K562 (cell line): ENCODE results near the gene HOXC11. TPM values are rescaled to one million over a fixed set of nuclear protein-coding genes. Genes with fewer than 3 reads are reported as not detected.

Source experiments
- CHD2 ChIP-seq: IDR thresholded peaks from 2 replicates; pipeline ENCODE4 v1.6.1; 2011; ENCODE audit warnings: low read depth, low read length
- DPF2 ChIP-seq: fragments of 450-650 bp; IDR thresholded peaks from 2 replicates; pipeline ENCODE4 v1.6.1; 2016
- EP300 ChIP-seq: IDR thresholded peaks from 2 replicates; pipeline ENCODE4 v1.6.1; 2012; ENCODE audit warnings: low read length, improper control_type of control experiment
- MYC ChIP-seq, 2 experiments: fragments of 250-450 bp in 1 of 2; sonication (Bioruptor Pico) in 1 of 2; IDR thresholded peaks; 2 replicates each; pipeline versions ENCODE4 v1.5.1 to v1.6.1; 2012 to 2021; ENCODE audit warnings: low read depth in 2 of 2, borderline replicate concordance in 1 of 2, improper control_type of control experiment in 1 of 2, low read length in 1 of 2, mild to moderate bottlenecking in 1 of 2, moderate library complexity in 1 of 2
- MYNN ChIP-seq, 2 experiments: sonication (generic); formaldehyde crosslinking in 1 of 2; IDR thresholded peaks; 2 replicates each; pipeline versions ENCODE4 v1.5.0 to v1.6.1; 2016 to 2020; ENCODE audit warnings: antibody characterized with exemption in 1 of 2, missing genetic modification reagents in 1 of 2
- RAD51 ChIP-seq: fragments of 450-650 bp; IDR thresholded peaks from 2 replicates; pipeline ENCODE4 v1.7.1; 2016; ENCODE audit warnings: low read depth, mild to moderate bottlenecking, borderline replicate concordance
- SMAD4 ChIP-seq: fragments of 250-450 bp; sonication (Bioruptor Pico); conservative IDR thresholded peaks from 2 replicates; pipeline ENCODE4 v1.8.0; 2021; ENCODE audit warnings: inconsistent platforms, mild to moderate bottlenecking, moderate library complexity
- SOX6 ChIP-seq: fragments of 450-650 bp; IDR thresholded peaks from 2 replicates; pipeline ENCODE4 v1.6.1; 2014; ENCODE audit warnings: mild to moderate bottlenecking
- SPI1 ChIP-seq: IDR thresholded peaks from 2 replicates; pipeline ENCODE4 v1.6.1; 2011; ENCODE audit warnings: low read depth, low read length, control low read depth, borderline replicate concordance
- ZFP36 ChIP-seq: fragments of 150-350 bp; IDR thresholded peaks from 2 replicates; pipeline ENCODE4 v1.6.1; 2018; ENCODE audit warnings: low read length, low read depth; ENCODE audit not compliant: partially characterized antibody
- ZFX ChIP-seq: sonication (generic); formaldehyde crosslinking; IDR thresholded peaks from 2 replicates; pipeline ENCODE4 v1.8.0; 2022; ENCODE audit warnings: mild to moderate bottlenecking, missing genetic modification reagents, moderate library complexity
- ZNF583 ChIP-seq: fragments of 250-450 bp; sonication (Bioruptor Pico); IDR thresholded peaks from 2 replicates; pipeline ENCODE4 v1.4.0; 2020
- polyA plus RNA-seq, 8 experiments: library from polyadenylated mRNA; depleted of rRNA in 4 of 8; stranded (reverse) in 5 of 8; unstranded in 3 of 8; fragments of >200 nt; fragmentation: Nextera tagmentation in 2 of 8; fragmentation: Illumina TruSeq in 1 of 8; extraction: Ambion mirVana in 2 of 8; extraction: Trizol in 1 of 8; gene quantifications; 2 replicates each; pipeline versions ENCODE4 v1.2.1 to v1.2.3, GENCODE V29; 2011 to 2014; ENCODE audit warnings: inconsistent platforms in 1 of 8, missing spikeins in 1 of 8
- total RNA-seq, 7 experiments: library from RNA; depleted of rRNA in 6 of 7; stranded (reverse); fragments of >200 nt in 6 of 7; fragmentation: Illumina TruSeq in 2 of 7; extraction: Trizol in 2 of 7; gene quantifications; 2 replicates each; pipeline versions ENCODE4 v1.2.1 to v1.2.3, GENCODE V29; 2011 to 2021; ENCODE audit warnings: low replicate concordance in 1 of 7
- TF ChIP-seq, protein P1 (sequence below), 2 experiments: fragments of 150-350 bp in 1 of 2; IDR thresholded peaks; 2 replicates each; pipeline ENCODE4 v1.6.1; 2012 to 2016; ENCODE audit warnings: low read depth in 2 of 2, low read length in 2 of 2, mild to moderate bottlenecking in 1 of 2, moderate library complexity in 1 of 2
- TF ChIP-seq, protein P2 (sequence below), 3 experiments: fragments of 200-800 bp in 1 of 3; sonication (Bioruptor generic) in 1 of 3; sonication (generic) in 1 of 3; formaldehyde crosslinking in 1 of 3; IDR thresholded peaks; 2 replicates each; pipeline versions ENCODE4 v1.6.1 to v1.8.0; 2016 to 2022; ENCODE audit warnings: mild to moderate bottlenecking in 2 of 3, missing compliant biosample characterization in 2 of 3, missing genetic modification characterization in 2 of 3, missing genetic modification reagents in 1 of 3
- TF ChIP-seq, protein P3 (sequence below), 2 experiments: IDR thresholded peaks; 2 replicates each; pipeline ENCODE4 v1.6.1; 2012; ENCODE audit warnings: improper control_type of control experiment in 2 of 2, low read depth in 2 of 2, low read length in 2 of 2, borderline replicate concordance in 1 of 2
- TF ChIP-seq, protein P4 (sequence below), 3 experiments: IDR thresholded peaks in 2 of 3; conservative IDR thresholded peaks in 1 of 3; 2 replicates each; pipeline ENCODE4 v1.5.1; 2011 to 2012; ENCODE audit warnings: low read length in 3 of 3, mild to moderate bottlenecking in 3 of 3, control low read depth in 2 of 3, improper control_type of control experiment in 1 of 3, inconsistent platforms in 1 of 3, low read depth in 1 of 3, mixed read lengths in 1 of 3, moderate library complexity in 1 of 3; ENCODE audit not compliant: insufficient read depth in 2 of 3

Gene HOXC11
- total and polyA plus RNA-seq, 9 of the 15 experiments (the other 6 are each of a cell fraction or from before 2014, with no cell fraction given): not detected

DNA sequence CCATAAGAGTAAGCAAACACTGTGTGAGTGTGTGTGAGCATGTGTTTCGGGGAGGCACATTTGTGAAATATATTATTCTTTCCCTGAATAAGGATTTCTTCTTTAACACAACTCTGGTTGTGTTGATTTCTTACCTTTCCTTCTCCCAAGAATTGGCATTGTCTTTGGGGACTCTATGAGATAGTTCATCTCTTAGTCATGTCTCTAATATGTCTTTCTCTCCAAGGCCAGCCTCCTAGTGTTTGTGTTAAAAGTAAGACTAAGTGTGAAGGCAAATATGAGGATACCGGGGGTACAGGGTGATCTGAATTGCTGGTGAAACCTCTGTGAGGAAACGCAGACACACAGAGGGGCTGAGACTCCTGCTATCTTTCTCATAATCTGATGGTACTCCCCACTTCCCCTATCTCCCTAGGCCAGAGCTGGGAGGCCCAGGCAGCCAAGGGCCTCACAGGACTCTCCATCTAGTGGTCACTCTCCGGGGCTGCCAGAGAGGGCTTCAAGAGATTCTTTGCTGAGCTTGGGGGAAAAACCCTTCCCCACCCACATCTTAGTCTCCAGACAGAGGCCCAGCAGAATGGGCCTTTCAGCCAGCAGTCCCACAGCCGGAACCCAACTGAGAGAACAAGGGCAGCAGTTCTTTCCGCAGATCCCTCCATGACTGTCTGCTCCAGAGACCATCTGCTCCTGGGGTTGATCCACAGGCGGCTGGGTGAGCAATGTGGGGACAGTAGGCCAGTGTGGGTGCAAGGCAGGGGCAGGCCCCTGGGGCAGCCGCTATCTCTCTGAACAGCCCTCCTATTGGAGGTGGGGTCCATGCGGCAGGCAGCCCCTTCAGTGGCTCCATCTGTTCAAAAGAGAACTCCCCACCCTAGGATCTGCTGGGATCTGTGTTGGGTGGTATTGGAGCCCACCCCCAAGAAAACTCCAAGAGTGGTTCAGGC lies 24.0 kb upstream of the HOXC11 start (continued):
- peak; percentile 68 for TF ChIP-seq SMAD4 (CRISPR knock-in tag)
- TF ChIP-seq DPF2: peak; percentile 84
- TF ChIP-seq, protein P1, sequence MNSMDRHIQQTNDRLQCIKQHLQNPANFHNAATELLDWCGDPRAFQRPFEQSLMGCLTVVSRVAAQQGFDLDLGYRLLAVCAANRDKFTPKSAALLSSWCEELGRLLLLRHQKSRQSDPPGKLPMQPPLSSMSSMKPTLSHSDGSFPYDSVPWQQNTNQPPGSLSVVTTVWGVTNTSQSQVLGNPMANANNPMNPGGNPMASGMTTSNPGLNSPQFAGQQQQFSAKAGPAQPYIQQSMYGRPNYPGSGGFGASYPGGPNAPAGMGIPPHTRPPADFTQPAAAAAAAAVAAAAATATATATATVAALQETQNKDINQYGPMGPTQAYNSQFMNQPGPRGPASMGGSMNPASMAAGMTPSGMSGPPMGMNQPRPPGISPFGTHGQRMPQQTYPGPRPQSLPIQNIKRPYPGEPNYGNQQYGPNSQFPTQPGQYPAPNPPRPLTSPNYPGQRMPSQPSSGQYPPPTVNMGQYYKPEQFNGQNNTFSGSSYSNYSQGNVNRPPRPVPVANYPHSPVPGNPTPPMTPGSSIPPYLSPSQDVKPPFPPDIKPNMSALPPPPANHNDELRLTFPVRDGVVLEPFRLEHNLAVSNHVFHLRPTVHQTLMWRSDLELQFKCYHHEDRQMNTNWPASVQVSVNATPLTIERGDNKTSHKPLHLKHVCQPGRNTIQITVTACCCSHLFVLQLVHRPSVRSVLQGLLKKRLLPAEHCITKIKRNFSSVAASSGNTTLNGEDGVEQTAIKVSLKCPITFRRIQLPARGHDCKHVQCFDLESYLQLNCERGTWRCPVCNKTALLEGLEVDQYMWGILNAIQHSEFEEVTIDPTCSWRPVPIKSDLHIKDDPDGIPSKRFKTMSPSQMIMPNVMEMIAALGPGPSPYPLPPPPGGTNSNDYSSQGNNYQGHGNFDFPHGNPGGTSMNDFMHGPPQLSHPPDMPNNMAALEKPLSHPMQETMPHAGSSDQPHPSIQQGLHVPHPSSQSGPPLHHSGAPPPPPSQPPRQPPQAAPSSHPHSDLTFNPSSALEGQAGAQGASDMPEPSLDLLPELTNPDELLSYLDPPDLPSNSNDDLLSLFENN (IDR thresholded peaks at IDR 0.05; ENCODE audit: low read depth in 2 of 2, low read length in 2 of 2): 0 out of 4 replicates have a peak, but pooled peaks of 1 of the 2 experiments have one; percentile 44
- TF ChIP-seq MYNN (IDR thresholded peaks at IDR 0.05): 0 out of 2 replicates have a peak, but pooled peaks have one; percentile 28
- no peak for TF ChIP-seq MYNN (CRISPR knock-in tag; IDR thresholded peaks at IDR 0.05)
- peak; percentile 70 for TF ChIP-seq EP300
- 0 out of 2 replicates have a peak, but pooled peaks have one; percentile 22 for TF ChIP-seq ZFX (CRISPR knock-in tag)
- TF ChIP-seq SOX6: peak; percentile 69
- no peak for TF ChIP-seq ZNF583 (CRISPR knock-in tag)
- TF ChIP-seq, protein P2, sequence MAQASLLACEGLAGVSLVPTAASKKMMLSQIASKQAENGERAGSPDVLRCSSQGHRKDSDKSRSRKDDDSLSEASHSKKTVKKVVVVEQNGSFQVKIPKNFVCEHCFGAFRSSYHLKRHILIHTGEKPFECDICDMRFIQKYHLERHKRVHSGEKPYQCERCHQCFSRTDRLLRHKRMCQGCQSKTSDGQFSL (CRISPR knock-in tag; IDR thresholded peaks at IDR 0.05): no peak
- TF ChIP-seq, protein P2 (tag; IDR thresholded peaks at IDR 0.05): 0 out of 4 replicates have a peak, but pooled peaks of 1 of the 2 experiments have one; percentile 30
- TF ChIP-seq MYC (IDR thresholded peaks at IDR 0.05; ENCODE audit: low read depth, low read length): no peak
- TF ChIP-seq MYC (CRISPR knock-in tag; IDR thresholded peaks at IDR 0.05; ENCODE audit: borderline replicate concordance, low read depth): peak; percentile 37; the same call in 1 of the 2 replicates
- TF ChIP-seq, protein P3, sequence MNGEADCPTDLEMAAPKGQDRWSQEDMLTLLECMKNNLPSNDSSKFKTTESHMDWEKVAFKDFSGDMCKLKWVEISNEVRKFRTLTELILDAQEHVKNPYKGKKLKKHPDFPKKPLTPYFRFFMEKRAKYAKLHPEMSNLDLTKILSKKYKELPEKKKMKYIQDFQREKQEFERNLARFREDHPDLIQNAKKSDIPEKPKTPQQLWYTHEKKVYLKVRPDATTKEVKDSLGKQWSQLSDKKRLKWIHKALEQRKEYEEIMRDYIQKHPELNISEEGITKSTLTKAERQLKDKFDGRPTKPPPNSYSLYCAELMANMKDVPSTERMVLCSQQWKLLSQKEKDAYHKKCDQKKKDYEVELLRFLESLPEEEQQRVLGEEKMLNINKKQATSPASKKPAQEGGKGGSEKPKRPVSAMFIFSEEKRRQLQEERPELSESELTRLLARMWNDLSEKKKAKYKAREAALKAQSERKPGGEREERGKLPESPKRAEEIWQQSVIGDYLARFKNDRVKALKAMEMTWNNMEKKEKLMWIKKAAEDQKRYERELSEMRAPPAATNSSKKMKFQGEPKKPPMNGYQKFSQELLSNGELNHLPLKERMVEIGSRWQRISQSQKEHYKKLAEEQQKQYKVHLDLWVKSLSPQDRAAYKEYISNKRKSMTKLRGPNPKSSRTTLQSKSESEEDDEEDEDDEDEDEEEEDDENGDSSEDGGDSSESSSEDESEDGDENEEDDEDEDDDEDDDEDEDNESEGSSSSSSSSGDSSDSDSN (IDR thresholded peaks at IDR 0.05; ENCODE audit: borderline replicate concordance in 1 of 2, low read depth in 2 of 2, low read length in 2 of 2): 0 out of 4 replicates have a peak, but pooled peaks of 1 of the 2 experiments have one; percentile 28
- peak; percentile 21 for TF ChIP-seq ZFP36
- TF ChIP-seq, protein P4, sequence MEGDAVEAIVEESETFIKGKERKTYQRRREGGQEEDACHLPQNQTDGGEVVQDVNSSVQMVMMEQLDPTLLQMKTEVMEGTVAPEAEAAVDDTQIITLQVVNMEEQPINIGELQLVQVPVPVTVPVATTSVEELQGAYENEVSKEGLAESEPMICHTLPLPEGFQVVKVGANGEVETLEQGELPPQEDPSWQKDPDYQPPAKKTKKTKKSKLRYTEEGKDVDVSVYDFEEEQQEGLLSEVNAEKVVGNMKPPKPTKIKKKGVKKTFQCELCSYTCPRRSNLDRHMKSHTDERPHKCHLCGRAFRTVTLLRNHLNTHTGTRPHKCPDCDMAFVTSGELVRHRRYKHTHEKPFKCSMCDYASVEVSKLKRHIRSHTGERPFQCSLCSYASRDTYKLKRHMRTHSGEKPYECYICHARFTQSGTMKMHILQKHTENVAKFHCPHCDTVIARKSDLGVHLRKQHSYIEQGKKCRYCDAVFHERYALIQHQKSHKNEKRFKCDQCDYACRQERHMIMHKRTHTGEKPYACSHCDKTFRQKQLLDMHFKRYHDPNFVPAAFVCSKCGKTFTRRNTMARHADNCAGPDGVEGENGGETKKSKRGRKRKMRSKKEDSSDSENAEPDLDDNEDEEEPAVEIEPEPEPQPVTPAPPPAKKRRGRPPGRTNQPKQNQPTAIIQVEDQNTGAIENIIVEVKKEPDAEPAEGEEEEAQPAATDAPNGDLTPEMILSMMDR (IDR thresholded peaks at IDR 0.05 in 2 of 3, conservative IDR thresholded peaks at IDR 0.05 in 1 of 3; ENCODE audit: insufficient read depth in 2 of 3, low read depth in 1 of 3, low read length in 3 of 3): peak; percentile 53 to 73 (median 61)
- TF ChIP-seq RAD51: no peak
- TF ChIP-seq CHD2: no peak
- TF ChIP-seq SPI1: peak; percentile 95
